Stimulated activated CD4-positive, alpha-beta T cell treated with anti-CD3 and anti-CD28 coated beads, TNF-alpha, amount 100 ng/mL, for 48 hours (primary cell): ENCODE results near the gene CYP2C19.
"Not testable (repeated sequence)": the region's sequence is repeated elsewhere in the genome, so short reads cannot be mapped to it uniquely, and the experiment has no call there.

Source experiments
- DNase-seq, 3 donors: peaks; one replicate each; pipeline ENCODE4 v3.0.0-alpha.2; 2020; ENCODE audit warnings: low read depth in 3 of 3

CYP2C19 gene

DNA sequence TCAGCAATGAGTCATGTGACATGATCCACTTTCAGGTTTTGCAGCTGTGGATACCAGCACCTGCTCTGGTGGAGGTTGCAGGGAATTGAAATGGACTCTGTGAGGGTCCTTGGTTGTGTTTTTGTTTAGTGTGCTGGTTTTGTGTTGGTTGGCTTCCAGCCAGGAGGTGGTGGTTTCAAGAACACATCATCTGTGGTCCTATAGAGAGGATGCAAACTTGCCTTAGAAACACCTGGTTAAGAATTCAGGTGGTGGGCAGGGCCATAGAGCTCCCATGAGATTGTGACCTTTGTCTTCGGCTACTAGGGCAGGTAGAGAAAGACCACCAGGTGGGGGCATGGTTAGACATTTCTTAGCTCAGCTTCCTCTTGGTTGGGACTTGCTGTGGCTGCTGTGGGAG lies 116.7 kb downstream of the CYP2C19 start:
- no peak for DNase-seq

GRCh38 chr10:94889123-94889522 lies 126.6 kb downstream of the CYP2C19 start:
- no peak for DNase-seq

DNA sequence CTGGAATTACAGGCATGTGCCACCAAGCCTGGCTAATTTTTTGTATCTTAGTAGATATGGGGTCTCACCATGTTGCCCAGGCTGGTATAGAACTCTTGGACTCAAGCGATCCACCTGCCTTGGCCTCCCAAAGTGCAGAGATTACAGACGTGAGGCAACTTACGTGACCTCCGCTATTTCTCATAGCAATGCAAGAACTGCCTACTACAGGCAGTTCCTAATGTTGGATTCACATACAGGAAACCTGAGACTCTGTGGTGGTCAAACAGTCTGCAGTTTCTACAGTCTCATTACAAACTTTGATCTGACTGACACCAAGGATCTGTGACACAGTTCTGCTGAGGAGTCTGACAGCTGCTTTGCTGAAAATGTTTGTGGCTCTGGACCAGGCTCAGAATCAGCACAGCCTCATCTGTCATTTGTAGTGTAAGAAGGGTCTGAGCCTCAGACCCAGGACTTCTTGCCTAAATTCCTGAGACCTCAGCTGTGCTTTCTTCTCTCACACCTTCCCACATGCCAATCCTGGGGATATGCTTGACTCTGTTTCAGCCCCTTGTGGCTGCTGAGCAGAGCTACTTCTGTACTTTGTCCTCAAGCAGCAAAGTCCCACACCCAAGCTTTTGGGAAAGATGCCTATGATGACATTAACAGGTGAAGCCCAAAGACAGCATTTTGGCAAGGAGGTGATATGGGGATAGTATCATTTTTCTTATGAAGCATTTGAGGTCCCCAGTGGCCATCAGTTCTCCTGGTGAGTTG lies 128.0 kb downstream of the CYP2C19 start:
- no peak for DNase-seq

GRCh38 chr10:94898414-94898813 lies 135.9 kb downstream of the CYP2C19 start:
- not testable (repeated sequence) for DNase-seq

- no peak for DNase-seq
These were observed 139.6 kb downstream of the CYP2C19 start for GRCh38 chr10:94902080-94902479.

- DNase-seq, result no peak
These were observed 140.1 kb downstream of the CYP2C19 start for GRCh38 chr10:94902570-94902969.
